Liver (tissue), 9 donors: ENCODE results near the gene GIMAP5. TPM values are rescaled to one million over a fixed set of nuclear protein-coding genes. Genes with fewer than 3 reads are reported as not detected.

Experiments
- DNase-seq: peaks from one replicate; pipeline ENCODE4 v3.0.0-alpha.2; 2017; ENCODE audit warnings: low spot score
- H3K27ac ChIP-seq, 2 donors: one replicate each; pipeline ENCODE4 v1.7.0; 2013; ENCODE audit warnings: inconsistent platforms in 2 of 2, low read length in 2 of 2, control low read depth in 1 of 2, low read depth in 1 of 2, mild to moderate bottlenecking in 1 of 2
- H3K27me3 ChIP-seq, 4 donors: one replicate each; pipeline versions ENCODE4 v1.6.1 to v1.7.0; 2013; ENCODE audit warnings: low read length in 3 of 4, inconsistent platforms in 1 of 4, mild to moderate bottlenecking in 1 of 4, moderate library complexity in 1 of 4; ENCODE audit not compliant: control insufficient read depth in 4 of 4, insufficient read depth in 4 of 4
- H3K36me3 ChIP-seq, 4 donors: one replicate each; pipeline versions ENCODE4 v1.6.1 to v1.7.0; 2013; ENCODE audit warnings: low read length in 3 of 4, mild to moderate bottlenecking in 3 of 4, low read depth in 1 of 4, moderate library complexity in 1 of 4; ENCODE audit not compliant: control insufficient read depth in 4 of 4, insufficient read depth in 3 of 4
- H3K4me1 ChIP-seq, 4 donors: one replicate each; pipeline versions ENCODE4 v1.6.1 to v1.7.0; 2013; ENCODE audit warnings: low read length in 3 of 4, mild to moderate bottlenecking in 3 of 4, moderate library complexity in 1 of 4; ENCODE audit not compliant: control insufficient read depth in 4 of 4, insufficient read depth in 4 of 4
- H3K4me3 ChIP-seq, 3 donors: one replicate each; pipeline versions ENCODE4 v1.6.1 to v1.7.0; 2013; ENCODE audit warnings: low read length in 3 of 3, control low read depth in 1 of 3, low read depth in 1 of 3, mild to moderate bottlenecking in 1 of 3
- H3K9ac ChIP-seq, 2 donors: one replicate each; pipeline ENCODE4 v1.7.0; 2013; ENCODE audit warnings: low read length in 2 of 2, mild to moderate bottlenecking in 2 of 2, moderate library complexity in 2 of 2, control low read depth in 1 of 2, low read depth in 1 of 2
- H3K9me3 ChIP-seq, 4 donors: one replicate each; pipeline versions ENCODE4 v1.6.1 to v1.7.0; 2013; ENCODE audit warnings: low read length in 3 of 4; ENCODE audit not compliant: control insufficient read depth in 4 of 4
- EGR1 ChIP-seq, 2 donors: IDR thresholded peaks; 2 replicates each; pipeline ENCODE4 v1.6.1; 2016 to 2018; ENCODE audit warnings: antibody characterized with exemption in 2 of 2, low read depth in 2 of 2
- FOXA1 ChIP-seq: IDR thresholded peaks from 2 replicates; pipeline ENCODE4 v1.6.1; 2016; ENCODE audit warnings: antibody characterized with exemption
- FOXA2 ChIP-seq: IDR thresholded peaks from 2 replicates; pipeline ENCODE4 v1.6.1; 2016; ENCODE audit warnings: antibody characterized with exemption
- GABPA ChIP-seq, 2 donors: IDR thresholded peaks in 1 of 2; conservative IDR thresholded peaks in 1 of 2; 2 replicates each; pipeline ENCODE4 v1.6.1; 2016; ENCODE audit warnings: antibody characterized with exemption in 2 of 2, mild to moderate bottlenecking in 1 of 2, moderate library complexity in 1 of 2
- HNF4A ChIP-seq, 2 donors: conservative IDR thresholded peaks; 2 replicates each; pipeline ENCODE4 v1.6.1; 2016; ENCODE audit warnings: antibody characterized with exemption in 2 of 2, mild to moderate bottlenecking in 2 of 2
- HNF4G ChIP-seq: IDR thresholded peaks from 2 replicates; pipeline ENCODE4 v1.6.1; 2016; ENCODE audit warnings: antibody characterized with exemption
- JUND ChIP-seq, 2 donors: IDR thresholded peaks; 2 replicates each; pipeline ENCODE4 v1.6.1; 2016; ENCODE audit warnings: antibody characterized with exemption in 2 of 2
- NR2F2 ChIP-seq: IDR thresholded peaks from 2 replicates; pipeline ENCODE4 v1.6.1; 2016; ENCODE audit warnings: antibody characterized with exemption
- RAD21 ChIP-seq, 2 donors: IDR thresholded peaks; 2 replicates each; pipeline ENCODE4 v1.6.1; 2016; ENCODE audit warnings: antibody characterized with exemption in 2 of 2, mild to moderate bottlenecking in 2 of 2
- RXRA ChIP-seq, 2 donors: IDR thresholded peaks; 2 replicates each; pipeline ENCODE4 v1.6.1; 2017 to 2018; ENCODE audit warnings: antibody characterized with exemption in 2 of 2, mild to moderate bottlenecking in 1 of 2
- SP1 ChIP-seq: IDR thresholded peaks from 2 replicates; pipeline ENCODE4 v1.6.1; 2018; ENCODE audit warnings: antibody characterized with exemption, mild to moderate bottlenecking
- TAF1 ChIP-seq: conservative IDR thresholded peaks from 2 replicates; pipeline ENCODE4 v1.6.1; 2016; ENCODE audit warnings: antibody characterized with exemption, mild to moderate bottlenecking
- YY1 ChIP-seq: IDR thresholded peaks from 2 replicates; pipeline ENCODE4 v1.6.1; 2016; ENCODE audit warnings: antibody characterized with exemption, mild to moderate bottlenecking
- WGBS: extraction: QIAGEN DNeasy Blood & Tissue Kit; methylation state at CpG from one replicate; pipeline ENCODE4 v1.1.7; 2013; 5-methylcytosine and 5-hydroxymethylcytosine counted together
- polyA plus RNA-seq, 2 donors: library from polyadenylated mRNA; stranded (reverse) in 1 of 2; unstranded in 1 of 2; fragments of 200-250 nt in 1 of 2; fragments of >200 nt in 1 of 2; fragmentation: Nextera tagmentation in 1 of 2; extraction: Ambion mirVana in 1 of 2; gene quantifications; one replicate each; pipeline versions ENCODE4 v1.2.1 to v1.2.3, GENCODE V29; 2013 to 2015
- total RNA-seq, 2 donors: library from RNA; depleted of rRNA; stranded (reverse); fragments of >200 nt; gene quantifications; one replicate each; pipeline ENCODE4 v1.2.3, GENCODE V29; 2014
- TF ChIP-seq, protein P1 (sequence below): IDR thresholded peaks from 2 replicates; pipeline ENCODE4 v1.6.1; 2016; ENCODE audit warnings: antibody characterized with exemption
- TF ChIP-seq, protein P2 (sequence below): fragments of 150-350 bp; IDR thresholded peaks from 2 replicates; pipeline ENCODE4 v1.5.1; 2017; ENCODE audit warnings: improper control_type of control experiment, low read depth, low read length; ENCODE audit not compliant: missing input control
- TF ChIP-seq, protein P3 (sequence below): IDR thresholded peaks from 2 replicates; pipeline ENCODE4 v1.6.1; 2016; ENCODE audit warnings: antibody characterized with exemption
- TF ChIP-seq, protein P4 (sequence below): IDR thresholded peaks from 2 replicates; pipeline ENCODE4 v1.6.1; 2016; ENCODE audit warnings: antibody characterized with exemption, mild to moderate bottlenecking
- TF ChIP-seq, protein P5 (sequence below): IDR thresholded peaks from 2 replicates; pipeline ENCODE4 v1.6.1; 2016; ENCODE audit warnings: antibody characterized with exemption
- donor health status: healthy.
- donor health status: healthy.
- donor health status: healthy.
- donor health status: healthy.
- donor health status: healthy.

The GIMAP5 gene
- total and polyA plus RNA-seq, 4 donors, result 9.7 to 20.6 (median 12.1) TPM

DNA sequence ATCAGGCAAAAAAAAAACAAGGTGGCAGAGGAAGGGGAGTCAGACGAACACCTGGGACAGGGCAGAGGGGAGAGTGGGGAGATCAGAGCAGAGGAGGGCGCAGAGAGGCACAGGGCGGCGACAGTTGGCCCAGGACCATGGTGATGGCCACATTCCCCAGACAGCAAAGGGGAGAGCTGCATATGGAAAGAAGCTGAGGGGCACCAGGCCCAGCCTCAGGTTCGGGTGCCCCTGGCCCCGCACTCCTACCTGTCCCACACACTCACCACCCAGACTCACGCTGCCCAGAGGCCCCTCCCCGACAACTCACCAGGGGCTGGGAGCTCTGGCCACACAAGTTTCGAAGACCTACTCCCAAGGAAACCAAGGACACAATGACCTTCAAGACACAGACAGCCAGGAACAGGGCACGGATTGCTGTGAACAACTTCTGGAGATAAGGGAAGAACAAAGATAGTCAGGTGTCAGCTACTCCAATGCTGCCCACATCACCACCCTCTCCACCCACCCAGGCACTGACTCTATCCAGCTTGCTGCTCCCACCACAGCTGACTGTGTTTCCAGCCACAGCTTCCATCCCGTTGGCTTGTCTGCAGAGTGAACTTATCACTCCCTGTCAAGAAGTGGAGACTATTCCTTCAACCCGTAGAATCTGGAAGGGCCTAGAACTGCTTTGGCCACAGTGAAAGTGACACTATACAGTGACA is 54.7 kb downstream of the GIMAP5 start:
- no peak overlapping the region for H3K9ac ChIP-seq
- no peak for TF ChIP-seq HNF4A (conservative IDR thresholded peaks at IDR 0.05)
- TF ChIP-seq HNF4G, result no peak
- no peak for TF ChIP-seq RAD21 (IDR thresholded peaks at IDR 0.05)
- no peak for TF ChIP-seq YY1
- TF ChIP-seq, protein P1, sequence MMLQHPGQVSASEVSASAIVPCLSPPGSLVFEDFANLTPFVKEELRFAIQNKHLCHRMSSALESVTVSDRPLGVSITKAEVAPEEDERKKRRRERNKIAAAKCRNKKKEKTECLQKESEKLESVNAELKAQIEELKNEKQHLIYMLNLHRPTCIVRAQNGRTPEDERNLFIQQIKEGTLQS, result no peak
- TF ChIP-seq NR2F2, result no peak
- no peak for TF ChIP-seq TAF1
- TF ChIP-seq EGR1 (IDR thresholded peaks at IDR 0.05; ENCODE audit: low read depth in 2 of 2), result no peak
- no peak for TF ChIP-seq FOXA2
- TF ChIP-seq, protein P2, sequence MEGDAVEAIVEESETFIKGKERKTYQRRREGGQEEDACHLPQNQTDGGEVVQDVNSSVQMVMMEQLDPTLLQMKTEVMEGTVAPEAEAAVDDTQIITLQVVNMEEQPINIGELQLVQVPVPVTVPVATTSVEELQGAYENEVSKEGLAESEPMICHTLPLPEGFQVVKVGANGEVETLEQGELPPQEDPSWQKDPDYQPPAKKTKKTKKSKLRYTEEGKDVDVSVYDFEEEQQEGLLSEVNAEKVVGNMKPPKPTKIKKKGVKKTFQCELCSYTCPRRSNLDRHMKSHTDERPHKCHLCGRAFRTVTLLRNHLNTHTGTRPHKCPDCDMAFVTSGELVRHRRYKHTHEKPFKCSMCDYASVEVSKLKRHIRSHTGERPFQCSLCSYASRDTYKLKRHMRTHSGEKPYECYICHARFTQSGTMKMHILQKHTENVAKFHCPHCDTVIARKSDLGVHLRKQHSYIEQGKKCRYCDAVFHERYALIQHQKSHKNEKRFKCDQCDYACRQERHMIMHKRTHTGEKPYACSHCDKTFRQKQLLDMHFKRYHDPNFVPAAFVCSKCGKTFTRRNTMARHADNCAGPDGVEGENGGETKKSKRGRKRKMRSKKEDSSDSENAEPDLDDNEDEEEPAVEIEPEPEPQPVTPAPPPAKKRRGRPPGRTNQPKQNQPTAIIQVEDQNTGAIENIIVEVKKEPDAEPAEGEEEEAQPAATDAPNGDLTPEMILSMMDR, result no peak
- TF ChIP-seq, protein P3, sequence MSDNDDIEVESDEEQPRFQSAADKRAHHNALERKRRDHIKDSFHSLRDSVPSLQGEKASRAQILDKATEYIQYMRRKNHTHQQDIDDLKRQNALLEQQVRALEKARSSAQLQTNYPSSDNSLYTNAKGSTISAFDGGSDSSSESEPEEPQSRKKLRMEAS, result no peak
- TF ChIP-seq, protein P4, sequence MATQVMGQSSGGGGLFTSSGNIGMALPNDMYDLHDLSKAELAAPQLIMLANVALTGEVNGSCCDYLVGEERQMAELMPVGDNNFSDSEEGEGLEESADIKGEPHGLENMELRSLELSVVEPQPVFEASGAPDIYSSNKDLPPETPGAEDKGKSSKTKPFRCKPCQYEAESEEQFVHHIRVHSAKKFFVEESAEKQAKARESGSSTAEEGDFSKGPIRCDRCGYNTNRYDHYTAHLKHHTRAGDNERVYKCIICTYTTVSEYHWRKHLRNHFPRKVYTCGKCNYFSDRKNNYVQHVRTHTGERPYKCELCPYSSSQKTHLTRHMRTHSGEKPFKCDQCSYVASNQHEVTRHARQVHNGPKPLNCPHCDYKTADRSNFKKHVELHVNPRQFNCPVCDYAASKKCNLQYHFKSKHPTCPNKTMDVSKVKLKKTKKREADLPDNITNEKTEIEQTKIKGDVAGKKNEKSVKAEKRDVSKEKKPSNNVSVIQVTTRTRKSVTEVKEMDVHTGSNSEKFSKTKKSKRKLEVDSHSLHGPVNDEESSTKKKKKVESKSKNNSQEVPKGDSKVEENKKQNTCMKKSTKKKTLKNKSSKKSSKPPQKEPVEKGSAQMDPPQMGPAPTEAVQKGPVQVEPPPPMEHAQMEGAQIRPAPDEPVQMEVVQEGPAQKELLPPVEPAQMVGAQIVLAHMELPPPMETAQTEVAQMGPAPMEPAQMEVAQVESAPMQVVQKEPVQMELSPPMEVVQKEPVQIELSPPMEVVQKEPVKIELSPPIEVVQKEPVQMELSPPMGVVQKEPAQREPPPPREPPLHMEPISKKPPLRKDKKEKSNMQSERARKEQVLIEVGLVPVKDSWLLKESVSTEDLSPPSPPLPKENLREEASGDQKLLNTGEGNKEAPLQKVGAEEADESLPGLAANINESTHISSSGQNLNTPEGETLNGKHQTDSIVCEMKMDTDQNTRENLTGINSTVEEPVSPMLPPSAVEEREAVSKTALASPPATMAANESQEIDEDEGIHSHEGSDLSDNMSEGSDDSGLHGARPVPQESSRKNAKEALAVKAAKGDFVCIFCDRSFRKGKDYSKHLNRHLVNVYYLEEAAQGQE, result no peak
- no peak for TF ChIP-seq SP1
- TF ChIP-seq GABPA (IDR thresholded peaks at IDR 0.05 in 1 of 2, conservative IDR thresholded peaks at IDR 0.05 in 1 of 2), result no peak
- no peak for TF ChIP-seq JUND (IDR thresholded peaks at IDR 0.05)
- no peak for TF ChIP-seq FOXA1
- TF ChIP-seq RXRA (IDR thresholded peaks at IDR 0.05), result no peak
- TF ChIP-seq, protein P5, sequence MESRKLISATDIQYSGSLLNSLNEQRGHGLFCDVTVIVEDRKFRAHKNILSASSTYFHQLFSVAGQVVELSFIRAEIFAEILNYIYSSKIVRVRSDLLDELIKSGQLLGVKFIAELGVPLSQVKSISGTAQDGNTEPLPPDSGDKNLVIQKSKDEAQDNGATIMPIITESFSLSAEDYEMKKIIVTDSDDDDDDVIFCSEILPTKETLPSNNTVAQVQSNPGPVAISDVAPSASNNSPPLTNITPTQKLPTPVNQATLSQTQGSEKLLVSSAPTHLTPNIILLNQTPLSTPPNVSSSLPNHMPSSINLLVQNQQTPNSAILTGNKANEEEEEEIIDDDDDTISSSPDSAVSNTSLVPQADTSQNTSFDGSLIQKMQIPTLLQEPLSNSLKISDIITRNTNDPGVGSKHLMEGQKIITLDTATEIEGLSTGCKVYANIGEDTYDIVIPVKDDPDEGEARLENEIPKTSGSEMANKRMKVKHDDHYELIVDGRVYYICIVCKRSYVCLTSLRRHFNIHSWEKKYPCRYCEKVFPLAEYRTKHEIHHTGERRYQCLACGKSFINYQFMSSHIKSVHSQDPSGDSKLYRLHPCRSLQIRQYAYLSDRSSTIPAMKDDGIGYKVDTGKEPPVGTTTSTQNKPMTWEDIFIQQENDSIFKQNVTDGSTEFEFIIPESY, result no peak
- H3K4me3 ChIP-seq, result no peak overlapping the region
- no peak for DNase-seq
- peaks cover 5 to 38% (median 22%) of the 10 kb centered on the region in 4 donors for H3K4me1 ChIP-seq
- no peaks in the 10 kb centered on the region for H3K27me3 ChIP-seq
- WGBS, result 93% methylated on average over 12 of the region's 12 CpGs
- peak overlapping the region in 1 of 2 donors; percentile 16 for H3K27ac ChIP-seq
- no peaks in the 10 kb centered on the region for H3K9me3 ChIP-seq
- peaks cover 10 to 55% (median 40%) of the 10 kb centered on the region in 4 donors for H3K36me3 ChIP-seq

Other genes starting within 250 kb of the GIMAP5 start
- 10 to 100 TPM in 1 of 2 donors, 1 to 10 TPM in 1; 4.8 to 10.9 TPM for gene GIMAP7, start 222.5 kb upstream of the GIMAP5 start, total RNA-seq
- gene GIMAP7, start 222.5 kb upstream of the GIMAP5 start, polyA plus RNA-seq, result 10 to 100 TPM; 10.2 to 12.8 TPM
- 10 to 100 TPM; 15.6 to 21.3 TPM for gene GIMAP4, start 170.0 kb upstream of the GIMAP5 start, total RNA-seq
- gene GIMAP4, start 170.0 kb upstream of the GIMAP5 start, polyA plus RNA-seq, result 10 to 100 TPM; 14.6 to 15.7 TPM
- 10 to 100 TPM; 15.0 to 17.5 TPM for gene GIMAP6, start 105.0 kb upstream of the GIMAP5 start, total RNA-seq
- 1 to 10 TPM; 2.0 to 8.8 TPM for gene GIMAP6, start 105.0 kb upstream of the GIMAP5 start, polyA plus RNA-seq
- gene GIMAP2, start 51.7 kb upstream of the GIMAP5 start, total RNA-seq, result 1 to 10 TPM; 6.9 to 9.2 TPM
- gene GIMAP2, start 51.7 kb upstream of the GIMAP5 start, polyA plus RNA-seq, result 1 to 10 TPM; 4.9 to 5.0 TPM
- gene GIMAP1, start 20.8 kb upstream of the GIMAP5 start, total RNA-seq, result 1 to 10 TPM; 2.3 to 3.8 TPM
- gene GIMAP1, start 20.8 kb upstream of the GIMAP5 start, polyA plus RNA-seq, result 1 to 10 TPM; 1.5 to 2.8 TPM
- gene TMEM176B, start 62.9 kb downstream of the GIMAP5 start, total RNA-seq, result 1,000 to 10,000 TPM in 1 of 2 donors, 100 to 1,000 TPM in 1; 382 to 1,041 TPM
- gene TMEM176B, start 62.9 kb downstream of the GIMAP5 start, polyA plus RNA-seq, result 1,000 to 10,000 TPM in 1 of 2 donors, 100 to 1,000 TPM in 1; 957 to 1,317 TPM
- gene TMEM176A, start 63.4 kb downstream of the GIMAP5 start, total RNA-seq, result 100 to 1,000 TPM; 346 to 404 TPM
- gene TMEM176A, start 63.4 kb downstream of the GIMAP5 start, polyA plus RNA-seq, result 100 to 1,000 TPM; 675 to 703 TPM
- under 1 TPM in 1 of 2 donors, not detected in 1; 0.08 TPM for gene AOC1, start 115.1 kb downstream of the GIMAP5 start, total RNA-seq
- under 1 TPM in 1 of 2 donors, not detected in 1; 0.01 TPM for gene AOC1, start 115.1 kb downstream of the GIMAP5 start, polyA plus RNA-seq
- gene KCNH2, start 240.9 kb downstream of the GIMAP5 start, total RNA-seq, result 10 to 100 TPM in 1 of 2 donors, under 1 TPM in 1; 0.33 to 74.6 TPM
- gene KCNH2, start 240.9 kb downstream of the GIMAP5 start, polyA plus RNA-seq, result under 1 TPM in 1 of 2 donors, not detected in 1; 0.18 TPM